B cell (primary cell): ENCODE data around the gene PALLD. TPM values are rescaled to one million over a fixed set of nuclear protein-coding genes. Genes with fewer than 3 reads are reported as not detected.

ENCODE experiments used
- ATAC-seq: fragments of 200-7000 bp; cut with Tn5 transposase; one replicate; pipeline ENCODE4 v1.10.0; 2021; ENCODE audit warnings: low read depth, mild to moderate bottlenecking, moderate number of reproducible peaks, moderate library complexity
- CTCF ChIA-PET: fragments of 350-600 bp; sonication (Branson Sonifier 250); formaldehyde crosslinking; loops from one replicate; lab custom pipeline; 2021; ENCODE audit warnings: antibody characterized with exemption, inconsistent platforms; lab: Charles Lee
- POLR2A ChIA-PET: fragments of 350-600 bp; sonication (Branson Sonifier 250); formaldehyde crosslinking; loops from one replicate; lab custom pipeline; 2021; ENCODE audit warnings: antibody characterized with exemption; lab: Charles Lee
- DNase-seq: peaks from one replicate; pipeline ENCODE4 v3.0.0; 2013
- H2AFZ ChIP-seq: 2 replicates; pipeline ENCODE4 v1.6.1; 2012; ENCODE audit warnings: mild to moderate bottlenecking, low read depth, low read length; ENCODE audit not compliant: insufficient read depth, poor library complexity, severe bottlenecking
- H3K27ac ChIP-seq, 2 donors: 1 replicate in 1 of 2; 2 replicates in 1 of 2; pipeline ENCODE4 v1.5.1; 2012 to 2013; ENCODE audit warnings: low read length in 2 of 2, mild to moderate bottlenecking in 2 of 2, moderate library complexity in 1 of 2
- H3K27me3 ChIP-seq, 4 experiments: fragments of 200-600 bp in 1 of 4; sonication (generic) in 1 of 4; replicated peaks in 1 of 4; 1 replicate in 2 of 4; 2 replicates in 2 of 4; pipeline versions ENCODE4 v1.6.1 to v1.7.0; 2013 to 2016; ENCODE audit warnings: low read length in 3 of 4, mild to moderate bottlenecking in 2 of 4, mixed read lengths in 1 of 4, moderate library complexity in 1 of 4; ENCODE audit not compliant: insufficient read depth in 4 of 4, control insufficient read depth in 3 of 4; ENCODE audit errors: control extremely low read depth in 1 of 4
- H3K36me3 ChIP-seq, 2 experiments: replicated peaks in 1 of 2; 1 replicate in 1 of 2; 2 replicates in 1 of 2; pipeline versions ENCODE4 v1.6.1 to v1.7.1; 2013; ENCODE audit warnings: low read length in 1 of 2; ENCODE audit not compliant: insufficient read depth in 2 of 2, control insufficient read depth in 1 of 2; ENCODE audit errors: control extremely low read depth in 1 of 2, extremely low read depth in 1 of 2
- H3K4me1 ChIP-seq, 2 donors: fragments of 200-600 bp in 1 of 2; sonication (generic) in 1 of 2; 1 replicate in 1 of 2; 2 replicates in 1 of 2; pipeline versions ENCODE4 v1.5.1 to v1.6.1; 2013 to 2017; ENCODE audit warnings: low read length in 2 of 2; ENCODE audit not compliant: control insufficient read depth in 2 of 2, insufficient read depth in 2 of 2
- H3K4me2 ChIP-seq: replicated peaks from 2 replicates; pipeline ENCODE3; 2012; ENCODE audit warnings: mild to moderate bottlenecking, low read depth, low read length; ENCODE audit not compliant: poor library complexity, severe bottlenecking
- H3K4me3 ChIP-seq, 5 experiments: fragments of 200-600 bp in 1 of 5; sonication (generic) in 1 of 5; 1 replicate in 3 of 5; 2 replicates in 2 of 5; pipeline versions ENCODE4 v1.5.1 to v1.7.0; 2011 to 2016; ENCODE audit warnings: low read length in 4 of 5, mild to moderate bottlenecking in 4 of 5, low read depth in 2 of 5, control low read depth in 1 of 5, moderate library complexity in 1 of 5; ENCODE audit not compliant: insufficient read depth in 1 of 5; ENCODE audit errors: control extremely low read depth in 1 of 5, extremely low read depth in 1 of 5
- H3K79me2 ChIP-seq: fragments of 200-600 bp; sonication (generic); one replicate; pipeline ENCODE4 v1.6.0; 2016; ENCODE audit warnings: low read length; ENCODE audit not compliant: control insufficient read depth, insufficient read depth
- H3K9ac ChIP-seq: fragments of 200-600 bp; sonication (generic); 2 replicates; pipeline ENCODE4 v1.6.1; 2017; ENCODE audit warnings: mild to moderate bottlenecking, low read length, moderate library complexity
- H3K9me3 ChIP-seq, 3 donors: one replicate each; pipeline versions ENCODE4 v1.6.1 to v1.7.1; 2013; ENCODE audit warnings: low read length in 2 of 3; ENCODE audit not compliant: control insufficient read depth in 2 of 3, insufficient read depth in 1 of 3; ENCODE audit errors: control extremely low read depth in 1 of 3
- H4K20me1 ChIP-seq: 2 replicates; pipeline ENCODE4 v1.6.0; 2012; ENCODE audit warnings: mild to moderate bottlenecking, low read length; ENCODE audit not compliant: insufficient read depth, control insufficient read depth, poor library complexity, severe bottlenecking
- H3K27ac Mint-ChIP-seq: one replicate; pipeline ENCODE4 v1.8.0; 2021; ENCODE audit warnings: mixed read lengths
- H3K27me3 Mint-ChIP-seq: one replicate; pipeline ENCODE4 v1.8.0; 2021; ENCODE audit warnings: mixed read lengths
- H3K4me1 Mint-ChIP-seq: one replicate; pipeline ENCODE4 v1.8.0; 2021; ENCODE audit warnings: mixed read lengths
- H3K4me3 Mint-ChIP-seq: one replicate; pipeline ENCODE4 v1.8.0; 2021; ENCODE audit warnings: mixed read lengths
- H3K9me3 Mint-ChIP-seq: one replicate; pipeline ENCODE4 v1.8.0; 2022; ENCODE audit warnings: mixed read lengths; ENCODE audit not compliant: insufficient read depth
- EZH2 ChIP-seq: IDR thresholded peaks from 2 replicates; pipeline ENCODE4 v1.6.1; 2012; ENCODE audit warnings: borderline replicate concordance, low read depth, mild to moderate bottlenecking, moderate library complexity, low read length; ENCODE audit not compliant: insufficient read depth, poor library complexity, severe bottlenecking
- WGBS: methylation state at CpG from one replicate; pipeline ENCODE4 v1.1.5; 2013; ENCODE audit warnings: missing lambda C conversion rate; ENCODE audit not compliant: insufficient coverage; 5-methylcytosine and 5-hydroxymethylcytosine counted together
- intact Hi-C: fragments of 100-400 bp; cut with micrococcal nuclease; formaldehyde crosslinking; loops from one replicate; pipeline ENCODE4 v1.10.0; 2022
- polyA plus RNA-seq: library from polyadenylated mRNA; depleted of rRNA; stranded (reverse); fragments of >200 nt; gene quantifications from 2 replicates; pipeline ENCODE4 v1.2.3, GENCODE V29; 2012
- total RNA-seq, 2 donors: library from RNA; stranded (reverse); fragments of 120-200 nt in 1 of 2; gene quantifications; 1 replicate in 1 of 2; 2 replicates in 1 of 2; pipeline versions ENCODE4 v1.2.3 to v1.2.4, GENCODE V29; 2013 to 2022
- TF ChIP-seq, protein P1 (sequence below): fragments of 200-600 bp; IDR thresholded peaks from one replicate; pipeline ENCODE4 v1.8.0; 2022; ENCODE audit warnings: antibody characterized with exemption, mild to moderate bottlenecking

Gene PALLD
- total and polyA plus RNA-seq, 2 donors (not counting 1 experiment from before 2014, with no cell fraction given): 0.63 to 0.71 TPM

DNA sequence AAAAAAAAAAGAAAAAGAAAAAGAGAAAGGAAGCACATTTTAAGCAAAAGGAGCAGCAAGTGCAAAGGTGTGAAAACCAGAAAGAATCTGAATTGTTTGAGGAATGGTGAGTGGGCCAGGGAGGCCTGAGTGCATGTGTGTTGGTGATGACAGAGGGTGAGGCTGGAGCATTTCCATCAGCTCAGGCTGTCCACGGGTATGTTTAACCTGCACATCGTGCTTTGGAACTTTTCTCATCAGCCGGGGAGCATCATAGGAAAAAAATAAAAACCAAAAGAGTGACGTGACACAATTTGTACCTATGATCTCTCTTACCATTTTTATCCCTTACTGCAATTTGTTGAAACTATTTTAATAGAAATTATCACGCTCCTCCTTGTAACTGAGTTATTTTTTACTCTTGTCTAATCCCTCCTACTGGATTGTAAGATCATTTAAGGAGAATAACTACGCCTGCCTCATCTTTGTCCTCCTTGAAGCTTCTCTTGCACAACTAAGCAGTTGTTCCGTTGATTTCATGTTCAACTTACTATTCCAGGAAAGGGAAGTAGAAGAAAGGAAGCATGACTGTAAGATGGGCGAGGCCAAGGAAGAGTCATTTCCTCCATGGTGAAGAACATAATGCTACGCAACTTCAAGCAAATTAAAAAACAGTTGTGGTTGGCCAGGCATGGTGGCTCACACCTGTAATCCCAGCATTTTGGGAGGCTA lies 7.0 kb downstream of the PALLD start:
- DNase-seq (no peak), ATAC-seq (no peak)
- Histone ChIP-seq H3K27me3 (no peaks in the 10 kb centered on the region), H3K27ac (no peak overlapping the region), H3K36me3 (no peaks in the 10 kb centered on the region), H3K4me2 (no peak overlapping the region), H3K9me3 (peaks cover 0 to 4% (median 0%) of the 10 kb centered on the region in 3 donors), H3K4me1 (peaks cover 0 to 6% of the 10 kb centered on the region in 2 donors), H3K79me2 (no peaks in the 10 kb centered on the region), H3K9ac (no peak overlapping the region), H4K20me1 (no peaks in the 10 kb centered on the region), H2AFZ (no peak overlapping the region), H3K4me3 (no peak overlapping the region)
- Mint-ChIP-seq H3K4me1 (peaks cover 2% of the 10 kb centered on the region), H3K27ac (no peak overlapping the region), H3K27me3 (peaks cover 4% of the 10 kb centered on the region), H3K4me3 (no peak overlapping the region), H3K9me3 (no peaks in the 10 kb centered on the region)
- ChIA-PET POLR2A (no interaction called here), CTCF (interaction anchor here (1.0 kb wide), 1 partner anchor 426 kb away, joined by 4 read pairs; no protein-coding TSS in a partner anchor)
- intact Hi-C loops: no loop called here
- TF ChIP-seq, protein P1, sequence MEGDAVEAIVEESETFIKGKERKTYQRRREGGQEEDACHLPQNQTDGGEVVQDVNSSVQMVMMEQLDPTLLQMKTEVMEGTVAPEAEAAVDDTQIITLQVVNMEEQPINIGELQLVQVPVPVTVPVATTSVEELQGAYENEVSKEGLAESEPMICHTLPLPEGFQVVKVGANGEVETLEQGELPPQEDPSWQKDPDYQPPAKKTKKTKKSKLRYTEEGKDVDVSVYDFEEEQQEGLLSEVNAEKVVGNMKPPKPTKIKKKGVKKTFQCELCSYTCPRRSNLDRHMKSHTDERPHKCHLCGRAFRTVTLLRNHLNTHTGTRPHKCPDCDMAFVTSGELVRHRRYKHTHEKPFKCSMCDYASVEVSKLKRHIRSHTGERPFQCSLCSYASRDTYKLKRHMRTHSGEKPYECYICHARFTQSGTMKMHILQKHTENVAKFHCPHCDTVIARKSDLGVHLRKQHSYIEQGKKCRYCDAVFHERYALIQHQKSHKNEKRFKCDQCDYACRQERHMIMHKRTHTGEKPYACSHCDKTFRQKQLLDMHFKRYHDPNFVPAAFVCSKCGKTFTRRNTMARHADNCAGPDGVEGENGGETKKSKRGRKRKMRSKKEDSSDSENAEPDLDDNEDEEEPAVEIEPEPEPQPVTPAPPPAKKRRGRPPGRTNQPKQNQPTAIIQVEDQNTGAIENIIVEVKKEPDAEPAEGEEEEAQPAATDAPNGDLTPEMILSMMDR: no peak
- no peak for TF ChIP-seq EZH2
- 67% methylated on average over 5 of the region's 9 CpGs for WGBS

DNA sequence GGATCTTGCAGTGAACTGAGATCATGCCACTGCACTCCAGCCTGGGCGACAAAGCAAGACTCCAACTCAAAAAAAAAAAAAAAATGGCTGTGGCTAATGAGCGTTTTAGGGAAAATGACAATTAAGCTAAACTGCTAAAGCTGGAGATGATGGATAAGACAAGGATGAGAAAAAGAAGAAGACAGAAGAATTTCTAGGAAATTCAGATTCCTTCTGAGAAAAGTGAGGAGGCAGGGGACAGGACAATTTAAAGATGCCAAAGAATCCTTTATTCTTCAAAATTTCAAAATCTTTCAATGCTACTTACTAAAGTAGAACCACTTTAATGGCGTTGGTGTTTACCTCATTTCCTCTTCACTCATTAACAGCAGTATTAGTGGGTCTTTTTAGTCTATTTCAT lies 7.7 kb downstream of the PALLD start:
- POLR2A ChIA-PET: no interaction called here
- Histone ChIP-seq H3K9ac (no peak overlapping the region), H3K79me2 (no peaks in the 10 kb centered on the region), H3K4me1 (peaks cover 0 to 6% of the 10 kb centered on the region in 2 donors), H3K9me3 (peaks cover 0 to 4% (median 0%) of the 10 kb centered on the region in 3 donors), H3K27me3 (no peaks in the 10 kb centered on the region), H3K4me3 (no peak overlapping the region), H3K36me3 (no peaks in the 10 kb centered on the region), H3K27ac (no peak overlapping the region), H3K4me2 (no peak overlapping the region), H4K20me1 (no peaks in the 10 kb centered on the region), H2AFZ (no peak overlapping the region)
- intact Hi-C loops: no loop called here
- H3K27me3 Mint-ChIP-seq: peaks cover 4% of the 10 kb centered on the region
- no peak for DNase-seq
- ATAC-seq: no peak
- H3K4me1 Mint-ChIP-seq: peaks cover 2% of the 10 kb centered on the region
- WGBS: no CpG with 5 or more reads among the region's 3 CpGs
- no peak overlapping the region for H3K4me3 Mint-ChIP-seq
- H3K27ac Mint-ChIP-seq: no peak overlapping the region
- CTCF ChIA-PET: interaction anchor here (1.0 kb wide), 1 partner anchor 425 kb away, joined by 4 read pairs; no protein-coding TSS in a partner anchor
- TF ChIP-seq, protein P1: no peak
- no peak for TF ChIP-seq EZH2
- no peaks in the 10 kb centered on the region for H3K9me3 Mint-ChIP-seq
